Neural cell (in vitro differentiated cells): ENCODE data around the gene ZNF19. TPM values are rescaled to one million over a fixed set of nuclear protein-coding genes. Genes with fewer than 3 reads are reported as not detected.

Source experiments
- H2AFZ ChIP-seq: fragments of 200-600, 300-800 bp; sonication (generic), shearing (Covaris generic); 2 replicates; pipeline ENCODE4 v1.6.0; 2014; ENCODE audit warnings: low read depth, mild to moderate bottlenecking, antibody characterized with exemption, low read length, moderate library complexity
- H3F3A ChIP-seq: fragments of 200-600 bp; shearing (Covaris generic); 2 replicates; pipeline ENCODE4 v1.6.1; 2016; ENCODE audit warnings: mild to moderate bottlenecking, moderate library complexity, mixed read lengths, antibody characterized with exemption, low read length; ENCODE audit not compliant: insufficient read depth, poor library complexity, severe bottlenecking
- H3K27ac ChIP-seq: fragments of 200-600, 300-800 bp; sonication (generic), shearing (Covaris generic); 2 replicates; pipeline ENCODE4 v1.5.1; 2014; ENCODE audit warnings: mild to moderate bottlenecking, low read length, moderate library complexity
- H3K27me3 ChIP-seq: fragments of 300-800, 200-600 bp; sonication (generic), shearing (Covaris generic); 2 replicates; pipeline ENCODE4 v1.6.0; 2014; ENCODE audit warnings: mild to moderate bottlenecking, low read depth, low read length, moderate library complexity; ENCODE audit not compliant: insufficient read depth
- H3K36me3 ChIP-seq: fragments of 300-800, 200-600 bp; sonication (generic), shearing (Covaris generic); 2 replicates; pipeline ENCODE4 v1.5.1; 2014; ENCODE audit warnings: mild to moderate bottlenecking, antibody characterized with exemption, low read length, moderate library complexity; ENCODE audit not compliant: insufficient read depth
- H3K4me2 ChIP-seq: fragments of 300-800, 200-600 bp; sonication (generic), shearing (Covaris generic); 2 replicates; pipeline ENCODE4 v1.6.0; 2014; ENCODE audit warnings: mild to moderate bottlenecking, low read length
- H3K4me3 ChIP-seq: fragments of 300-800, 200-600 bp; sonication (generic), shearing (Covaris generic); 2 replicates; pipeline ENCODE4 v1.5.1; 2014; ENCODE audit warnings: mild to moderate bottlenecking, low read length, moderate library complexity
- H3K79me2 ChIP-seq: fragments of 200-600 bp; shearing (Covaris generic); replicated peaks from 2 replicates; pipeline ENCODE4 v1.6.0; 2014; ENCODE audit warnings: mild to moderate bottlenecking, low read length, moderate library complexity; ENCODE audit not compliant: insufficient read depth
- H3K9ac ChIP-seq: fragments of 300-800, 200-600 bp; sonication (generic), shearing (Covaris generic); 2 replicates; pipeline ENCODE4 v1.6.1; 2016; ENCODE audit warnings: mild to moderate bottlenecking, low read length, mixed read lengths
- H3K9me2 ChIP-seq: fragments of 200-600 bp; shearing (Covaris generic); 2 replicates; pipeline ENCODE4 v1.6.1; 2016; ENCODE audit warnings: mild to moderate bottlenecking, low read length, mixed read lengths; ENCODE audit not compliant: insufficient read depth
- H3K9me3 ChIP-seq: fragments of 200-600, 300-800 bp; sonication (generic), shearing (Covaris generic); 2 replicates; pipeline ENCODE4 v1.6.1; 2016; ENCODE audit warnings: mild to moderate bottlenecking, mixed run types, low read length, moderate library complexity, mixed read lengths
- H4K20me1 ChIP-seq: fragments of 200-600 bp; shearing (Covaris generic); 2 replicates; pipeline ENCODE4 v1.6.1; 2016; ENCODE audit warnings: mild to moderate bottlenecking, mixed run types; ENCODE audit not compliant: insufficient read depth
- CTCF ChIP-seq: fragments of 450-650 bp; IDR thresholded peaks from 2 replicates; pipeline ENCODE4 v1.5.1; 2014; ENCODE audit warnings: antibody characterized with exemption, mild to moderate bottlenecking, moderate library complexity; ENCODE audit not compliant: poor library complexity, severe bottlenecking
- EP300 ChIP-seq: fragments of 450-650 bp; conservative IDR thresholded peaks from 2 replicates; pipeline ENCODE4 v1.6.1; 2014; ENCODE audit warnings: antibody characterized with exemption, mild to moderate bottlenecking, moderate library complexity; ENCODE audit not compliant: poor library complexity, severe bottlenecking
- EZH2 ChIP-seq: fragments of 200-600, 300-800 bp; shearing (Covaris generic), sonication (generic); IDR thresholded peaks from 2 replicates; pipeline ENCODE4 v1.6.1; 2014; ENCODE audit warnings: antibody characterized with exemption, low read length, borderline replicate concordance, mild to moderate bottlenecking; ENCODE audit not compliant: insufficient read depth, poor library complexity, severe bottlenecking
- MXI1 ChIP-seq: fragments of 450-650 bp; conservative IDR thresholded peaks from 2 replicates; pipeline ENCODE4 v1.6.1; 2014; ENCODE audit warnings: antibody characterized with exemption, mild to moderate bottlenecking; ENCODE audit not compliant: poor library complexity, severe bottlenecking
- POLR2AphosphoS5 ChIP-seq: IDR thresholded peaks from 2 replicates; pipeline ENCODE4 v1.6.1; 2012
- RAD21 ChIP-seq: fragments of 450-650 bp; conservative IDR thresholded peaks from 2 replicates; pipeline ENCODE4 v1.6.1; 2014; ENCODE audit warnings: antibody characterized with exemption, mild to moderate bottlenecking, moderate library complexity
- SMC3 ChIP-seq: fragments of 450-650 bp; conservative IDR thresholded peaks from 2 replicates; pipeline ENCODE4 v1.6.1; 2014; ENCODE audit warnings: antibody characterized with exemption, mild to moderate bottlenecking, moderate library complexity; ENCODE audit not compliant: poor library complexity
- TAF1 ChIP-seq: IDR thresholded peaks from 2 replicates; pipeline ENCODE4 v1.6.1; 2012; ENCODE audit warnings: low read depth
- polyA plus RNA-seq: library from polyadenylated mRNA; depleted of rRNA; stranded (reverse); fragments of >200 nt; gene quantifications from 2 replicates; pipeline ENCODE4 v1.2.3, GENCODE V29; 2014
- TF ChIP-seq, protein P1 (sequence below): IDR thresholded peaks from 2 replicates; pipeline ENCODE4 v1.6.1; 2012; ENCODE audit warnings: borderline replicate concordance

The ZNF19 gene
- polyA plus RNA-seq, 1 donor from 2014 or later, result 6.6 TPM

DNA sequence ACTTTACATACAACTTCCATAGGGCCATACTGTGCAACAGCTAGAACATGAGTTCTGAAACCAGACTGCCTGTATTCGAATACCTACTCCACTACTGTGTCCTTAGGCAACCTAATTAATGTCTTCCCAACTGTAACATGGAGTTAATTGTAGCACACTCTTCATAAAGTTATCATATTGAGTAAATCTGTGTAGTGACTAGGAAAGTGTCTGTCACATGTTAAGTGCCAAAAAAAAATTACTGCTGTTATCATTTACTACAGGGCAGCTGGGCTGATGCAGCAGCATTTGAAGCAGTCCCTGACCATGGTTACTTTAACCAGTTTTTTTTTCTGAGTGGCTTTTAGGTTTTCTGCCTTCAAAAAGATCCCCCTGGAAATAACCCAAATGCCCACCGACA is 16.2 kb downstream of the ZNF19 start:
- Histone ChIP-seq H2AFZ (no peak overlapping the region), H3K4me3 (no peak overlapping the region), H3K9ac (no peak overlapping the region), H3K27ac (no peak overlapping the region), H3K4me2 (no peak overlapping the region), H3K36me3 (peaks cover 6% of the 10 kb centered on the region), H3K9me2 (no peaks in the 10 kb centered on the region), H3K79me2 (no peaks in the 10 kb centered on the region), H3F3A (no peaks in the 10 kb centered on the region), H4K20me1 (no peaks in the 10 kb centered on the region), H3K9me3 (no peaks in the 10 kb centered on the region), H3K27me3 (no peaks in the 10 kb centered on the region)
- TF ChIP-seq SMC3, result no peak
- no peak for TF ChIP-seq EZH2

DNA sequence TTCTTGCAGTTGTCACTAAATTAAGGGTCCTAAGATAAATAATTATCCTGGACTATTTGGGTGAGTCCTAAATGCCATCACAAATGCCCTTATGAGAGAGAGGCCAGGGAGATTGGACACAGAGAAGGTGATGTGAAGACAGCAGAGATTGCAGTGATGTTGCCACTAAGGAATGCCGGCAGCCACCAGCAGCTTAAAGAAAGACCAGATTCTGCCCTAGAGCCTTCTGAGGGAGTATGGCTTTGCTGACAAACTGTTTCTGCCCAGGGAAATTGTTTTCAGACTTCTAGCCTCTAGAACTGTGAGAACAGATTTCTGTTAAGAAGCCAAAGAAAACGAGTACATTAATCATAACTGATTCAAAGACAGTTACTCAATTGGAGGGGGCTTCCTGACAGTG is 17.1 kb downstream of the ZNF19 start:
- TF ChIP-seq TAF1, result no peak
- TF ChIP-seq SMC3, result no peak
- no peak for TF ChIP-seq CTCF
- no peak for TF ChIP-seq MXI1
- TF ChIP-seq RAD21, result no peak
- TF ChIP-seq EP300, result no peak
- TF ChIP-seq, protein P1, sequence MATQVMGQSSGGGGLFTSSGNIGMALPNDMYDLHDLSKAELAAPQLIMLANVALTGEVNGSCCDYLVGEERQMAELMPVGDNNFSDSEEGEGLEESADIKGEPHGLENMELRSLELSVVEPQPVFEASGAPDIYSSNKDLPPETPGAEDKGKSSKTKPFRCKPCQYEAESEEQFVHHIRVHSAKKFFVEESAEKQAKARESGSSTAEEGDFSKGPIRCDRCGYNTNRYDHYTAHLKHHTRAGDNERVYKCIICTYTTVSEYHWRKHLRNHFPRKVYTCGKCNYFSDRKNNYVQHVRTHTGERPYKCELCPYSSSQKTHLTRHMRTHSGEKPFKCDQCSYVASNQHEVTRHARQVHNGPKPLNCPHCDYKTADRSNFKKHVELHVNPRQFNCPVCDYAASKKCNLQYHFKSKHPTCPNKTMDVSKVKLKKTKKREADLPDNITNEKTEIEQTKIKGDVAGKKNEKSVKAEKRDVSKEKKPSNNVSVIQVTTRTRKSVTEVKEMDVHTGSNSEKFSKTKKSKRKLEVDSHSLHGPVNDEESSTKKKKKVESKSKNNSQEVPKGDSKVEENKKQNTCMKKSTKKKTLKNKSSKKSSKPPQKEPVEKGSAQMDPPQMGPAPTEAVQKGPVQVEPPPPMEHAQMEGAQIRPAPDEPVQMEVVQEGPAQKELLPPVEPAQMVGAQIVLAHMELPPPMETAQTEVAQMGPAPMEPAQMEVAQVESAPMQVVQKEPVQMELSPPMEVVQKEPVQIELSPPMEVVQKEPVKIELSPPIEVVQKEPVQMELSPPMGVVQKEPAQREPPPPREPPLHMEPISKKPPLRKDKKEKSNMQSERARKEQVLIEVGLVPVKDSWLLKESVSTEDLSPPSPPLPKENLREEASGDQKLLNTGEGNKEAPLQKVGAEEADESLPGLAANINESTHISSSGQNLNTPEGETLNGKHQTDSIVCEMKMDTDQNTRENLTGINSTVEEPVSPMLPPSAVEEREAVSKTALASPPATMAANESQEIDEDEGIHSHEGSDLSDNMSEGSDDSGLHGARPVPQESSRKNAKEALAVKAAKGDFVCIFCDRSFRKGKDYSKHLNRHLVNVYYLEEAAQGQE, result no peak
- Histone ChIP-seq H3K36me3 (peaks cover 4% of the 10 kb centered on the region), H3K79me2 (no peaks in the 10 kb centered on the region), H3K4me3 (no peak overlapping the region), H4K20me1 (no peaks in the 10 kb centered on the region), H3K9me3 (no peaks in the 10 kb centered on the region), H3K27me3 (no peaks in the 10 kb centered on the region), H3F3A (no peaks in the 10 kb centered on the region), H3K4me2 (no peak overlapping the region), H3K9ac (no peak overlapping the region), H2AFZ (no peak overlapping the region), H3K27ac (no peak overlapping the region), H3K9me2 (no peaks in the 10 kb centered on the region)

DNA sequence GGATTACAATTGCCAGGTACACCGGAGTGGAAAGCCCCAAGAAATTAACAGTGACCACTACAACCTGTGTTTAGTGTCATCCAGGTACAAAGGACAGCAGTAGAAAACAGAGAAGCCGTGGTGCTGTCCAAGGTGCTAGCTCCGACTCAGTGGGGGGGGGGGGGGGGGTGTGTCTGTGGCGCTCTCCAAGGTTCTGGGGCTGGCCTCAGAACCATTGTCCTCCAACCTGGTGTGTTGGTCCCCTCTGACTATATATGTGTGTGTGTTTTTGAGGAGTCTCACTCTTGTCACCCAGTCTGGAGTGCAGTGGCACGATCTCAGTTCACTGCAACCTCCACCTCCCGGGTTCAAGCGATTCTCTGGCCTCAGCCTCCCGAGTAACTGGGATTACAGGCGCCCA is 21.3 kb downstream of the ZNF19 start:
- no peaks in the 10 kb centered on the region for H3F3A ChIP-seq
- no peak overlapping the region for H2AFZ ChIP-seq
- no peak overlapping the region for H3K9ac ChIP-seq
- H3K4me2 ChIP-seq, result no peak overlapping the region
- H4K20me1 ChIP-seq, result no peaks in the 10 kb centered on the region
- H3K27ac ChIP-seq, result no peak overlapping the region
- no peaks in the 10 kb centered on the region for H3K9me3 ChIP-seq
- H3K36me3 ChIP-seq, result no peaks in the 10 kb centered on the region
- H3K27me3 ChIP-seq, result no peaks in the 10 kb centered on the region
- TF ChIP-seq RAD21 (no peak), TAF1 (no peak), POLR2AphosphoS5 (no peak), EZH2 (no peak), MXI1 (no peak), EP300 (no peak), SMC3 (no peak), CTCF (no peak)
- TF ChIP-seq, protein P1, result no peak
- H3K9me2 ChIP-seq, result no peaks in the 10 kb centered on the region
- H3K79me2 ChIP-seq, result no peaks in the 10 kb centered on the region
- no peak overlapping the region for H3K4me3 ChIP-seq
